Left kidney (tissue), 2 donors: ENCODE results near the gene RPE65. TPM values are rescaled to one million over a fixed set of nuclear protein-coding genes. Genes with fewer than 3 reads are reported as not detected.
"Not testable (repeated sequence)": the region's sequence is repeated elsewhere in the genome, so short reads cannot be mapped to it uniquely, and the experiment has no call there.

Experiments
- DNase-seq: peaks from one replicate; pipeline ENCODE4 v3.0.0-alpha.2; 2013
- polyA plus RNA-seq: library from polyadenylated mRNA; unstranded; fragments of 120-200 nt; gene quantifications from one replicate; pipeline ENCODE4 v1.2.1, GENCODE V29; 2013; ENCODE audit not compliant: insufficient read length

Gene RPE65
- polyA plus RNA-seq, 1 donor: 0.22 TPM

- DNase-seq: no peak
Measured at GRCh38 chr1:68453060-68453670, 3.4 kb upstream of the RPE65 start.

GRCh38 chr1:68448365-68448764 lies 1.4 kb downstream of the RPE65 start:
- DNase-seq: no peak

DNA sequence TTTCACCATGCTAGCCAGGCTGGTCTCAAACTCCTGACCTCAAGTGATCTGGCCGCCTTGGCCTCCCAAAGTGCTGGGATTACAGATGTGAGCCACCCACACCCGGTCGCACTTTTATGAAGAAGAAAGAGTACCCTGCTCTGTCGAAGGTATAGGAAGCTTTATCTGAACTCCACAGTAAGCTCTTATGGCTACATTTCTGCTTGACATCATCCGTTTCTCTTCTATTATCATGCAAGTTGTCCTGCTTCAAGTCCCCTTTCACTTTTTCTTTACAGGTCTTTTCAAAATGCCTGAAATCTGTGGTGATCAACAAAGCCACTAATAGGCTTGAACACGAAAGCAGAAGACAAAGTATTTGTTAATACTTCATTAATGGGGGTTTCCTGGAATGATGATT lies 4.0 kb downstream of the RPE65 start:
- DNase-seq: no peak

- DNase-seq: no peak
Measured at GRCh38 chr1:68442822-68443556, 6.8 kb downstream of the RPE65 start.

DNA sequence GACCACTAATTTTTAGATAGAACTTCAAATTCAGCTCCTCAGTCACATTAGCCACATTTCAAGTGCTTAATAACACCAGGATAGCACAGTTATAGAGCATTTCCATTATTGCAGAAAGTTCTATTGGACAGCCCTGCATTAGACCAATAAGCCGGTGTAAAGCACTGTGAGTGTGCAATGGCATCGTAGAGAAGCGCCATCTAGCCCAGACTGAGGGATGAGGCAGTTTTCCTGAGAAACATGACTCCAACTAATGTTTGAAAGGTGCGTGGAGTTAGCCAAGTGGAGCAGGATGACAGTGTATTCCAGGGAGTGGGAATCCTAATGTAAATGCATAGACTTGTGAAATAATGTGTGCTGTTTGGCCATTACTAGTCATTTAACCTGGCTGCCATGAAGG lies 7.7 kb downstream of the RPE65 start:
- DNase-seq: no peak

GRCh38 chr1:68438310-68438709 lies 11.4 kb downstream of the RPE65 start:
- no peak for DNase-seq

DNA sequence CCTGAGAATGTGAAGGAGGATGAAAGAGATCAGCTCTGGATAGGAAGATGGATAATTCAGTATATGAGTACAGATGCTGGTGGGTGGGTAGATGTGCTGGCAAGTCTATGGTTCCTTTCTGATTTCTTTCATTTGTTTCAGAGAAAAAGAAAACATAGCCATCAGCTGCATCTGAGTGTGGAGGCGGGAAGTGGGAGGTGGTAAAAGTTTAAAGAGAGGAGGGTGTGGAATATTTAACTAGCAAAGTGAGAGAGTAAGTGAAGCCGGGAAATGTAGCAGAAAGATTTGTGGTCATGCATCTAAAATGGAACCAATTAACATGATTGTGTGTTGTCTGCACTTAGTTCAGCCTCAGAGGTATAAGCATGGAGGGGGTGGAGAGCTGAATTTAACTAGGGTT lies 16.4 kb downstream of the RPE65 start:
- no peak for DNase-seq

GRCh38 chr1:68431076-68431475 lies 18.7 kb downstream of the RPE65 start:
- DNase-seq: no peak

DNA sequence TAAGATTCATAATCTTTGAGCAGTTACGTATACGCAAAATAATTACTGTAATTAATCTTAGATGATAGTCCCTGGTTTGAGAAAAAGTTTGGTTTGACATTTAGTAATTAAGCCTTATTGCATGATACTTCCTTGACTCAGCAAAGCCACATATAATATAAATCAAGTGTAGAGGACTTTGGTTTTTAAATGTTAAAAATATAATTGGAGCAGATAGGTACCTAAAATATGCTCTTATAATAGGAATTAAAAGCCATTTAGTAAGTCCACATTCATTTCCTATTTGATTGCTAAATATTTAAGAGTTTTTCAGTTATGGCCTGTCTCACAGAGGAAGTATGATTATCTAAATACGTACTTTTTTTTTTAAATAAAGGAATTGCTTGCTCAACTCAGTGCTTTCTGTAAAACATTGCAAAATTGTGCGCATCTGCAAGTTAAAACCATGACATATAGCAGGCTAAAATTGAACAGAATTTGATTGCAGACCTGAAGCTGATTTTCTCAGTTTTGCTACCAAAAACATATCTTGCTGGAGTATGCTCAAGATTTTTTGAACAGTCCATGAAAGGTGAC lies 20.4 kb downstream of the RPE65 start:
- DNase-seq: no peak

- DNase-seq: no peak
Measured at GRCh38 chr1:68426594-68426993, 23.2 kb downstream of the RPE65 start.

GRCh38 chr1:68421350-68421749 lies 28.4 kb downstream of the RPE65 start:
- no peak for DNase-seq

- no peak for DNase-seq
Measured at GRCh38 chr1:68409426-68409825, 40.3 kb downstream of the RPE65 start.

DNA sequence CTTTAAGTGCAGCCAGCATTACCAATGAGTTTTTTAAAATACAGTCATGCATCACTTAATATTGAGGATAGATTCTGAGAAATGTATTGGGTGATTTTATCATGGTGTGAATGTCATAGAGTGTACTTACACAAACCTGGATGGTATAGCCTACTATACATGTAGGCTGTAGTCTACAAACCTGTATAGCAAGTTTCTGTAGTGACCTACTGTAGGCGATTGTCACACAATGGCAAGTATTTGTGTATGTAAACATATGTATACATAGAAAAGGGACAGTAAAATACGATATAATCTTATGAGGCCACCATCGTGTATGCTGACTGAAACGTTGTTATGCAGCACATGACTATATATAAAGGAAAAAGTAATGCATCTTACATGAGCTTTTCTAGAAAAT lies 48.2 kb downstream of the RPE65 start:
- DNase-seq: no peak

DNA sequence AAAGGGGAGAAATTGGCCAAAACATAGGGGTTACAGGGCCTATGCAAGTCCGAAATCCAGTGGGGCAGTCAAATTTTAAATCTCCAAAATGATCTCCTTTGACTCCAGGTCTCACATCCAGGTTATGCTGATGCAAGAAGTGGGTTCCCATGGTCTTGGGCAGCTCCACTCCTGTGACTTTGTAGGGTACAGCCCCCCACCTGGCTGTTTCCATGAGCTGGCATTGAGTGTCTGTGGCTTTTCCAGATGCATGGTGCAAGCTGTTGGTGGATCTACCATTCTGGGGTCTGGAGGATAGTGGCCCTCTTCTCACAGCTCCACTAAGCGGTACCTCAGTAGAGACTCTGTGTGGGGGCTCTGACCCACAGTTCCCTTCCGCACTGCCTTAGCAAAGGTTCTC lies 54.2 kb downstream of the RPE65 start:
- not testable (repeated sequence) for DNase-seq

DNA sequence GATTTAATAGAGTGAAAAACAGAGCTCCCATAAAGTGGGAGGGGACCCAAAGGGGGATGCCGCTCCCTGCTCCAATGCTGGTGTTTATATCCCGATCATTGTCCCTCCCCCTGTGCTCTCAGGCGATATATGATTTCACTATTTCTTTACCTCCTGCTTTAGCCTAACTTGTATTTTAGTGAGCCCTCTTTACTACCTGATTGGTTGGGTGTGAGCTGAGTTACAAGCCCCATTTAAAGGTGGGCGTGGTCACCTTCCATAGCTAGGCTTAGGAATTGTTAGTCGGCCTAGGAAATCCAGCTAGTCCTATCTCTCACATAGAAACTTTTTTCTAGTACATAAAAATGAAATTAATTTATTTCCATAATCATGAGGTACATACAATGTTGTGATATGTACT lies 57.3 kb downstream of the RPE65 start:
- DNase-seq: not testable (repeated sequence)

GRCh38 chr1:68385798-68386524 lies 63.8 kb downstream of the RPE65 start:
- not testable (repeated sequence) for DNase-seq

DNA sequence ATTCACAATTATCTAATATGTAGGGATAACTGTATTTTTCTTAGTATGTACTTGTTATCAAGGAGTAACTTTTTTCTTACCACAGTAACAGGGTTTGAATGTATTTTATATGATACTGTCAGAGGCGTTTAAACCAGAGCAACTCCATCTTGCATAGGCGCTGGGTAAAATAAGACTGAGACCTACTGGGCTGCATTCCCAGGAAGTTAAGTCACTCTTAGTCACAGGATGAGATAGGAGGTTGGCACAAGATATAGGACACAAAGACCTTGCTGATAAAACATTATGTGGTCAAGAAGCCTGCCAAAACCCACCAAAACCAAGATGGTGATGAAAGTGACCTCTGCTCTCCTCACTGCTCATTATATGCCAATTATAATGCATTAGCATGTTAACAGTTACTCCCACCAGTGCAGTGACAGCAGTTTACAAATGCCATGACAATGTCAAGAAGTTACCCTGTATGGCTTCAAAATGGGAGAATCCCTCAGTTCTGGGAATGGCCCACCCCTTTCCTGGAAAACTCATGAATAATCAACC lies 64.8 kb downstream of the RPE65 start:
- no peak for DNase-seq

DNA sequence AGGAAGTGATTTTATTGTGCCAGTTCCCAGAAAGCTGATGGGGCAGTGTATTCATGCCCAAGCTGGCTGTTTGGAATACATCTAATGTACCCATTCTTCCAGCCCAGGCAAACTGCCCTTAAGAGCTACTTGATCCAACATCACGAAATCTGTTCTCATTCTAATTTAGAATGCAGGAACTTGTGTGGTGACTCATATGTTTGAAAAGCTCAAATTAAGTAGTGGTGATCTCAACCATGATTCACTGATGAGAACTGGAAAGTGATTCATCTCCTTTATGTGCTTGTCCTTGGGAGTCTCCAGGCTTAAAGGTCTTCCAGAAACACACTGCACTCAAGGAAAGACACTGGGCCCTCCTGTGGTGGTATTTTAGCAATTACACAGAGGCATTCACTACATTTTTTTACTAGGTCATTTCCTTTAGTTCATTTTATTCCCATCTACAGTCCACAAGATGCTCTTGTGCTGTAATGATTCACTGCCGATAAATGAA lies 65.4 kb downstream of the RPE65 start:
- DNase-seq: no peak

DNA sequence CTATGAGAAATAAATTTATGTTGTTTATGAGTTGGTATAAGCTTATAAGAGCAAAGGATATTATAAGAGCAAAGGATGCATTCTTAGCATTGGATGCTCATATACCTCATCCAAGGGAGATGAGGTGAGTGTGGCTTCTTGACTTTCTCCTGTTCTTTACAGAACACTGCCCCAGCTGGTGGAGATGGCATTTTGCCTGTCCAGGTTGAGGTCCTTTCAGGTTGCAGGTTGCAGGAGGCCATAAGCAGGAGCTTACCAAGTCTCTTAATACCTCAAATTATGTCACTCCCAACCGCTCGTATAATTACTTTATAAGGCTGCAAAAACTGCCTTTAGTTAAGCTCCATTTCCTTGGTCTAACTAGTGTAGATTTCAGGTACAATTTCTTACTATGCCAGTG lies 66.7 kb downstream of the RPE65 start:
- DNase-seq: no peak

GRCh38 chr1:68379085-68379478 lies 70.7 kb downstream of the RPE65 start:
- no peak for DNase-seq
